GM18511 (cell line): Measurements from ENCODE around the gene CDNF.

ENCODE experiments used
- ATAC-seq: cut with Tn5 transposase; IDR thresholded peaks from one replicate; pipeline ENCODE4 v1.9.1; 2021; ENCODE audit warnings: mild to moderate bottlenecking, moderate library complexity; ENCODE audit not compliant: unreplicated experiment

The CDNF gene

DNA sequence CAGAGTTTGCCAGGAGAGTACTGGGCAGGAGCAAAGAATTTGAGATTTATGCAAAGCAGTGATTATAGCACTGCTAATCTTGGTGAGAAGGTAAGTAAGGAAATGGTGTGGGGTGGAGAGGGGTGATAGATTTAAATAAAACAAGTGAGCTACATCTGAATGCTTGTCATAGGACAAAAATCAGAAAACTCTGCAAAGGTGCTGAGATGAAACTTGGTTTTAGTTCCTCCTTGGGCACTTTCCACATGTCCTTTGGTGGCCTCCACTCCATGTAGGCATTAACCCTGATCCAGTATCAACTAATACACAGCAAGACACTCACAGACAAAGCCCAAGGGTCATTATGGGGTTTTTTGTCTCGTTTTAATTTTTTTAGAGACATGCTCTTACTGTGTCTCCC is 37.4 kb downstream of the CDNF start:
- ATAC-seq = no peak

GRCh38 chr10:14798636-14799035 is 39.2 kb downstream of the CDNF start:
- ATAC-seq = no peak

DNA sequence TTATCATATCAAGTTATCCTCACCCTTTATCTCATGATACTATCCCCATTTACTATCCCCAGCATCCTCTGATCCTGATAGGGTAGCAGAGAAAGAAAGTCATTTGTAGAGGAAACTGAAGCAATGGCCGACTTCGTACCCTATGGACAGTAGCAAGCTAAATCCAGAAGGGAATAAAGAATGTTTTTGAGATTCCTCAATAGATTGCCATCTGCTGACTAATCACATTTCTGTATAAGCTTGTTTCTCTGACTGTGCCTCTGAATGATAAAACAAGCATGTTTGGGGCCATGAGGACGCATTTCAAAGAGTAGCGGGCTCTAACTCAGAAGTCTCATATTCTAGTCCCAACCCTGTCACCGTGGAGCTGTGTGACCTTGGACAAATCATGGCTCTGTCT is 49.9 kb downstream of the CDNF start:
- ATAC-seq = no peak

- ATAC-seq = no peak
Observed at GRCh38 chr10:14784459-14785055, 53.3 kb downstream of the CDNF start.

- ATAC-seq = no peak
Observed at GRCh38 chr10:14782691-14783363, 55.0 kb downstream of the CDNF start.

DNA sequence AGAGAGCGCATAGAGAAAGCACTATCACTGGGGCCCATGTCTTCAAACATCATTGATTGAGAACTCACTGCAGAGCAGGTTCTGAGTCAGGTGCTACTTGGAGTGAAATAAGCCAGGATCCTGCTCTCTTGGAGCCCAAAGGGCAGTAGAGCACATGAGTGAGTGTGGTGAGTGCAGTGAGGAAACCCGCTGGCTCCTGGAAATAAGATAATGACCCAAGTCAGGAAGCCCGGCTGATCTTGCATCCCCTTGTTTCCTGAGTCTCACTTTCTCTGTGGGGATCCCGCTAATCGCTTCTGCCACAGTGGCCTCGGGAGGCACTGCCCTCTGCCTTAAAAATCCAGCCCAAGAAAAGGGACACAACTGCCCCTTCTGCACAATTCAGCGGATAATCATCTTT is 56.1 kb downstream of the CDNF start:
- no peak for ATAC-seq

DNA sequence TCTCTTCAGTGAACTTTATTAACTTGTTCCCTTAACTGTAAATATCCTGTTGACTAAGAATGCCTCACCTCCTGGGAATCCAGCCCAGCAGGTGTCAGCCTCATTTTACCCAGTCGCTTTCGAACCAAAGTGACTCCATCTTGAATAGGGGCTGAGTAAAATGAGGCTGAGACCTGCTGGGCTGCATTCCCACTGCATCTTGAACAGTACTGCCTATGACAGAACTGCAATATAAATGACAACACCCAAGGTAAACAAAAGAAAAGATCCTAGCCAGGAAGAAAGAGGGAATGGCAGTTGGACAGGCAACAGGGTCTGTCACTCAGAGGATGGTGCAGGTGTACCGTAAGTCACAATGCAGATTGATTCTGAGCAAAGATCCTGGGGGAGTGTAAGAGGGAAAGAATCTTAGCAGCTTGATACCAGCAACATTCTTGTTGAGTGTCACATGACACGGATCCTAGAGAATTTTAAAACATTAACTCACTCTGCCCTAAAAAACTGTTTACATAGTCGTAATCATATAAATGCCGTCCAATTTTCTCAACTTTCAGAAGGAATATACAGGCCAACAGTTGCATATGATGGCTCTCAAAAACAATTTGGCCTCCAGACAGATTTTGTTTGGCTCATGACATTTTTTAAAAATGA is 58.7 kb downstream of the CDNF start:
- ATAC-seq = no peak

- no peak for ATAC-seq
Observed at GRCh38 chr10:14776546-14776945, 61.3 kb downstream of the CDNF start.

GRCh38 chr10:14775656-14776055 is 62.2 kb downstream of the CDNF start:
- no peak for ATAC-seq

DNA sequence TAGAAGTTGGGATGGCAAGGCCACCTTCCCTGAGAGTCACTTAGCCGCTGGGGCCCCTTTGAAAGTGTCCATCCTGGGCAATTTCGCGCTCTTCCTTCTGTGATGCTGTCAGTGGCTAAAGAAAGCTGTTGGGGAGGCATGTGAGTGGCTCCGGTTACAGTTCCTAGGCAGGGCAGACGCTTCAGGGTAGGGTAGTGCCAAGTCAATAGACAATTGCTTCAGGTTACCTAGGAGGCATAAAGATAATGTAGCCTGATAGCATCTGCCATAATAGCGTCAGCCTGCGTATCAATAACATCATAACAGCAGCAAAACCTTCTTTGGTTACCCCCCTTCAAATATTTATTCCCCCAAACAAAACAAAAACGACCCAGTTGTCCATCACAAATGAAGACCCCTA is 63.0 kb downstream of the CDNF start, which contains the start of gene FAM107B:
TSS of gene FAM107B (minus strand) at position 101 of the 400 bp plus-strand sequence. CDS start 234 bp downstream, outside the sequence.
- ATAC-seq = no peak

DNA sequence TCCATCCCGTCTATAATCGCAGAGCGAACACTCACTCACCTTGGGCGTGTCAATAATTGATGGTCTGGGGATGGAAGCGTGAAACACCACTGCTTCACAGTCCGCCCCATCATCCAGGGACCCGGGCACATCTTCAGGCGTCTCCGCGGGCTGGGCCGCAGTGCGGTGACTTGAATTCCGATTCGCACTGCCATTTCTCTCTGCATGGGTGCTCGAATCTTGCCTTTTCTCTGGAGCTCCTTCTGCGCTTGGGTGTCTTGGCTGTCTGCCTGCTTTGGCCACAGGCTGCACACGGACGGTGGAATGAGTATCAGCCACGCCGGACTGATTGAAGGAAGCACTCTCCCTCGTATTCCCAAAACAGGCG is 63.6 kb downstream of the CDNF start:
- no peak for ATAC-seq

DNA sequence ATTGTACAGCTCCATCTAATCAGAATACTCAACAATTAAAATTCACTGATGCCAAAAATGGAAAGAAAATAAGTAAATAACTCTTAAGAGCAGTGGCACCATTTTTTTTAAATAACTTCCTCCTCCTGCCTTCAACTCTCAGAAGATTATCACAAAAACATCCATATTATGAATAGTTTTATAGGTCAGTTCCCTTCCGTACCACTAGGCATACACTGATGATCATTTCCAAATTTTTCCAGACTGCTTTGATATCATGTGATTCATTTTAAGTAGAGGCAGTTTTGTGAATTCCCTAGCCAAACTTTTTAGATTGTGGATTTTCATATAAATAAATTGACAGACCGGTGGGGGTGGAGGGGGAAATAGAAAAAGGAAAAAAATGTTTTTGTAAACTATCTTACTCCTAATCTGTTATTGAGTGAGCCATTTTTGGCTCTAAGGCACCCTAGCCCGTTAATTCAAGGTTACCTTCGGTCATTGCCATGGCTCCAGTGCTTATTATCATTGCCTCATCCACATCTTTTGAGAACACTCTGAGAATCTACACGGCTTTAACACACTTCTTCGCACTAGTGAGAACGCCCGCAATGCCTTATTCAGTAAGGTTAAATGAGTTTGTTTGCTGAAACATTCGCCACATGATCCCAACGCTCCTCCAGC is 64.2 kb downstream of the CDNF start:
- no peak for ATAC-seq

DNA sequence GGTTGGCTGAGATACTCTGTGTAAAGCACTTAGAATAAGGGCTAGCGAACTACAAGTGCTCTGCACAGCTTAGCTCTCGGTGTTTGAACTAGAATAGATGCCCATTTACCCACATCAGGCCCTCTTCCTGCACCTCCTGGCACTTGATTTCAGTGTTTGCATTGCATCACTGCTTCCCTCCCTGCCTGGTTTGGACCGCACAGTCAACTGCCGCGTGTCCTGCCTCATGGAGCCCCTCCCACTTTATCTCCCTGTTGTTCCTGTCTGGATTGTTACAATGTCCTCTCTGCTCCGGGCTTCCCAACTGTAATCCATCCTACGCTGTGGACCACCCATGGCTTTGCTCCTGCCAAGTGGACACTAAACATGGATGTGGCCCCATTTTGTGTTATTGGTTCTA is 65.4 kb downstream of the CDNF start:
- ATAC-seq = no peak

DNA sequence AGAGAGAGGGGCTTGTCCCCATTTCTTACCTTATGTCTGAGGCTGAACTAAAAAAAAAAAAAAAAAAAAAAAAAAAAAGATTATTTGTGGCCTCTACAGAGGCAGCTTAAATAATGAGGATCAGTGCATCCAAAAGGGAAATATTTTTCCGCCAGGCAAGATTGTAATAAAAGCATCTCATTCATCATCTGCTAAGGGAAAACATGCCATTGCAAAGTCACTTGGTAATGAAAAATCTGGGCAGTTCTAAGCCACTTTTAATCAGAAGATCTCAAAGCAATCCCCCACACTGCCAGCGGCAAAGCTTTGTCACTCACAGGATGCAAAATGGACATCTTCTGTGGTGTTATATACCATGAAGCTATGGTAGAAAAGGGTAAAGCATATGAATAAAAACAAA is 66.9 kb downstream of the CDNF start:
- no peak for ATAC-seq
